Measurements from ENCODE around the gene IL27RA.

DNA sequence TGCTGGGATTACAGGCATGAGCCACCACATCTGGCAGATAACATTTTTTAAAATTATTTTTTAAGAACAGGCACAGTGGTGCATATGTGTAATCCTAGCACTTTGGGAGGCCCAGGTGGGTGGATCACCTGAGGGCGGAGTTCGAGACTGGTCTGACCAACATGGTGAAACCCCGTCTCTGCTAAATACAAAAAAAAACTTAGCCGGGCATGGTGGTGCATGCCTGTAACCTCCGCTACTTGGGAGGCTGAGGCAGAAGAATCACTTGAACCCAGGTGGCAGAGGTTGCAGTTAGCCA, 30.9 kb downstream of the IL27RA start:
- TF ChIP-seq, protein P1, sequence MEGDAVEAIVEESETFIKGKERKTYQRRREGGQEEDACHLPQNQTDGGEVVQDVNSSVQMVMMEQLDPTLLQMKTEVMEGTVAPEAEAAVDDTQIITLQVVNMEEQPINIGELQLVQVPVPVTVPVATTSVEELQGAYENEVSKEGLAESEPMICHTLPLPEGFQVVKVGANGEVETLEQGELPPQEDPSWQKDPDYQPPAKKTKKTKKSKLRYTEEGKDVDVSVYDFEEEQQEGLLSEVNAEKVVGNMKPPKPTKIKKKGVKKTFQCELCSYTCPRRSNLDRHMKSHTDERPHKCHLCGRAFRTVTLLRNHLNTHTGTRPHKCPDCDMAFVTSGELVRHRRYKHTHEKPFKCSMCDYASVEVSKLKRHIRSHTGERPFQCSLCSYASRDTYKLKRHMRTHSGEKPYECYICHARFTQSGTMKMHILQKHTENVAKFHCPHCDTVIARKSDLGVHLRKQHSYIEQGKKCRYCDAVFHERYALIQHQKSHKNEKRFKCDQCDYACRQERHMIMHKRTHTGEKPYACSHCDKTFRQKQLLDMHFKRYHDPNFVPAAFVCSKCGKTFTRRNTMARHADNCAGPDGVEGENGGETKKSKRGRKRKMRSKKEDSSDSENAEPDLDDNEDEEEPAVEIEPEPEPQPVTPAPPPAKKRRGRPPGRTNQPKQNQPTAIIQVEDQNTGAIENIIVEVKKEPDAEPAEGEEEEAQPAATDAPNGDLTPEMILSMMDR (IDR thresholded peaks at IDR 0.05) = no peak
- TF ChIP-seq POLR2A (IDR thresholded peaks at IDR 0.05) = no peak

Measured in adrenal gland (tissue), 5 donors.